Measurements from ENCODE around the gene POLR3B. TPM values are rescaled to one million over a fixed set of nuclear protein-coding genes. Genes with fewer than 3 reads are reported as not detected.

POLR3B gene
- total RNA-seq, 4 donors from 2014 or later: 5.6 to 8.4 (median 7.7) TPM

DNA sequence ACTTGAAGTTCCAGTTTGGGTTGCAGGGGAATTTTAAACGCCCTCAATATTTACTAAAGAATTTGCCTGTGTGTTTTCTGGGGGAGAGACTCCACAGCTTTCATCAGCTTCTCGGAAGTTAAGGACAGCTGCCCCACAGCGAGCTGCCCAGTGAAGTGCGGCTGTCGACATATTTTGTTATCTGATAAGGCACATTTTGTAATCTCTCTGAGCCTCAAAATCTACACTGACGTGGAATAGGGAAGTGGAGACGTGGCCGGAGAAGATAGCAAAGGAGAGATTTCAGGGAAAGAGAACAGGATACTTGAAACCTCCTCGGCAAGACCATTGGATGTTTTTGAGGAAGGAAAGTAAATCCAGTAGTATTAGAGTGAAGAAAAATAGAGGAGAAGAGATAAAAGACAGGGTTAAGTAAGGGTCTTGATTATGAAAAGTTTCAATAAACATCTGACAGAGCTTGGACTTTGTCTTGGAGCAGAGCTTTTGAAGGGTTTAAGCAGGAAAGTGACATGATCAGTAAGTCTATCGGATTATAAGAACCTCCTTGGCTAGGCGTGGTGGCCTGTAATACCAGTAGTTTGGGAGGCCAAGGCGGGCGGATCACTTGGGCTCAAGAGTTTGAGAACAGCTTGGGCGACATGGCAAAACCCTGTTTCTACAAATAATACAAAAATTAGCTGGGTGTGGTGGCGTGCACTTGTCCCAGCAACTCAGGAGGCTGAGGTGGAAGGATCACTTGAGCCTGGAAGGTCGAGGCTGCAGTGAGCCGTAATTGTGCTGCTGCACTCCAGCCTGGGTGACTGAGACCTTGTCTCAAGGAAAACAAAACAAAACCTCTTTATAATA lies 1.1 kb downstream of the POLR3B start:
- DNase-seq: peak; percentile 17
- peak overlapping the region; percentile 91 to 96 (median 94) for H3K27ac ChIP-seq
- no peaks in the 10 kb centered on the region for H3K36me3 ChIP-seq
- peaks cover 9 to 22% (median 16%) of the 10 kb centered on the region in 4 donors for H3K4me1 ChIP-seq
- intact Hi-C loops (cut with DNase I; ENCODE audit: low total_unique reads): loop anchor here (10.0 kb wide), 1 partner anchor 114 kb away; the partner anchor contains the start of gene CKAP4
- no peaks in the 10 kb centered on the region for H3K9me3 ChIP-seq
- TF ChIP-seq EP300 (IDR thresholded peaks at IDR 0.05; ENCODE audit: low read depth) (no peak), POLR2A (IDR thresholded peaks at IDR 0.05) (no peak), POLR2AphosphoS5 (IDR thresholded peaks at IDR 0.05) (no peak)
- TF ChIP-seq, protein P1, sequence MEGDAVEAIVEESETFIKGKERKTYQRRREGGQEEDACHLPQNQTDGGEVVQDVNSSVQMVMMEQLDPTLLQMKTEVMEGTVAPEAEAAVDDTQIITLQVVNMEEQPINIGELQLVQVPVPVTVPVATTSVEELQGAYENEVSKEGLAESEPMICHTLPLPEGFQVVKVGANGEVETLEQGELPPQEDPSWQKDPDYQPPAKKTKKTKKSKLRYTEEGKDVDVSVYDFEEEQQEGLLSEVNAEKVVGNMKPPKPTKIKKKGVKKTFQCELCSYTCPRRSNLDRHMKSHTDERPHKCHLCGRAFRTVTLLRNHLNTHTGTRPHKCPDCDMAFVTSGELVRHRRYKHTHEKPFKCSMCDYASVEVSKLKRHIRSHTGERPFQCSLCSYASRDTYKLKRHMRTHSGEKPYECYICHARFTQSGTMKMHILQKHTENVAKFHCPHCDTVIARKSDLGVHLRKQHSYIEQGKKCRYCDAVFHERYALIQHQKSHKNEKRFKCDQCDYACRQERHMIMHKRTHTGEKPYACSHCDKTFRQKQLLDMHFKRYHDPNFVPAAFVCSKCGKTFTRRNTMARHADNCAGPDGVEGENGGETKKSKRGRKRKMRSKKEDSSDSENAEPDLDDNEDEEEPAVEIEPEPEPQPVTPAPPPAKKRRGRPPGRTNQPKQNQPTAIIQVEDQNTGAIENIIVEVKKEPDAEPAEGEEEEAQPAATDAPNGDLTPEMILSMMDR (IDR thresholded peaks at IDR 0.05): no peak
- peak overlapping the region; percentile 37 to 71 (median 58) for H3K4me3 ChIP-seq
- in situ Hi-C loops (cut with MboI; ENCODE audit: low pct_ligation_motif_present in 1 of 4, low pct_unique_long_range_greater_than_20kb in 1 of 4, low sequenced_read_pairs in 3 of 4): loop anchor here (10.0 kb wide), 1 partner anchor 134 kb away; no protein-coding TSS in a partner anchor
- H3K27me3 ChIP-seq: no peaks in the 10 kb centered on the region
- WGBS, 2 donors (ENCODE audit: low coverage in 1 of 2): 28 to 31% methylated on average over 13 to 17 of the region's 17 CpGs

DNA sequence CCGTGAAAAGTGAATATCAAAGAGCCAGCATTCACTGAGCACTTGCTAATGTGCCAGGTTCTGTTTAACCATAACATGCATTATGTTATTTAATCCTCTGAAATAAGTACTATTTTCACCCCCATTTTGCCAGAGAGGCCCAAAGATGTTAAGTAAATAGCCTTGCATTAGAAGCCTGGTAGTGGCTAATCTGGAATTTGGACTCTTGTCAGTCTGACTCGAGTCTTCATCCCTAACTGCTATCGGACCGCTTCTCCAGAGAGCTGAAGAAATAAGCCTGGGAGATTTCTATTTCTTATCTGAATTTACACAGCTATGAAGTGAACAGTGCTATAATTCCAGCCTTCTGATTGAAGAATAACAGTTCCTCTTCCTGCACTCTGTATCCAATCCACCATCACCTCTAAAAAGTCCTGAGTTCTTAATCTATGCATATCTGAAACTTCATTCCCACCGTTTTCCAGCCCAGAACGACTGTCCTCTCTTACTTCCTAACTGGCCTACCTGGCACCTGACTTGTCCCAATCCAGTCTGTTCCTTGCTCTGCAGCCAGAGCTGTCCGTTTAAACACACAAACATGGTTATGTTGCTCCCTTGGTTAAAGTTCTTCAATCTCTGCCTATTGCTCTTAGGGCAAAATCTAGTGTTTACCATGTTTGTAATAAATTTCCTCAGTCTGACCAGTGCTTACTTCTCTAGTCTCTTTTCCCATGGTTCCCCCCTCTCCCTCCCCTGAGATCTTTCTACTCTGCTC lies 2.3 kb downstream of the POLR3B start:
- no peaks in the 10 kb centered on the region for H3K27me3 ChIP-seq
- peaks cover 9 to 22% (median 16%) of the 10 kb centered on the region in 4 donors for H3K4me1 ChIP-seq
- WGBS, 2 donors (ENCODE audit: low coverage in 1 of 2): 81 to 87% methylated on average over 6 to 7 of the region's 7 CpGs
- no peak overlapping the region for H3K4me3 ChIP-seq
- H3K9me3 ChIP-seq: no peaks in the 10 kb centered on the region
- no peak overlapping the region for H3K27ac ChIP-seq
- intact Hi-C loops (cut with DNase I; ENCODE audit: low total_unique reads) (loop anchor here (10.0 kb wide), 1 partner anchor 115 kb away; the partner anchor contains the start of gene CKAP4), in situ Hi-C loops (cut with MboI; ENCODE audit: low pct_ligation_motif_present in 1 of 4, low pct_unique_long_range_greater_than_20kb in 1 of 4, low sequenced_read_pairs in 3 of 4) (loop anchor here (10.0 kb wide), 1 partner anchor 135 kb away; no protein-coding TSS in a partner anchor)
- H3K36me3 ChIP-seq: no peaks in the 10 kb centered on the region
- TF ChIP-seq POLR2A (IDR thresholded peaks at IDR 0.05) (no peak), EP300 (IDR thresholded peaks at IDR 0.05; ENCODE audit: low read depth) (no peak), POLR2AphosphoS5 (IDR thresholded peaks at IDR 0.05) (no peak)
- DNase-seq: no peak

DNA sequence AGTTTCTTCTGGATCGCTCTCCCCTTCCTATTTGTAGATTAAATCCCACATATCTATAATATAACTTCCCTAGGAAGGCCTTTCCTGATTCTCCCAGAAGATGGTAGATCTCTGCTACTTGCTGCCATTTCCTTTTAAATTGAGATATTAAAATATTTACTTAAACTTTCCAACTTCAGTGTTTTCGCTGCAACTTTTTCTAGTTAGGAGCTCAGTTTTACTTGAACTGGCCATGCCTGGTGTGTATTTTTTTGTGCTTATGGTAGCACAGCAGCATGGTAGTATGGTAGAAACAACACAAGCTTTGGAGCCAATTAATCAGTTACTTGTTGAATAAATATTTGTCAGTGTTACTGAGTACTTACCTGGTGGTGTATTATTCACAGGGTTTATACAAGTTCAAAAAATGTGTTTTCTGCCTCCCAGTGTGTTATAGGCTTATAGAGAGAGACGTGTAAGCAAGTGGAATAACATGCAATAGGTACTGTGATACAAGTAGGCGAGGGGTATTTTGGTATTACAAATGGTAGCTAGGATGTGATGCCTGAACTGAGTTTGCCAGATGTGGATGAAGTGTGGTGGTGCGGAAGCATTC lies 2.9 kb downstream of the POLR3B start:
- WGBS, 2 donors (ENCODE audit: low coverage in 1 of 2): 93 to 96% methylated on average over 3 to 5 of the region's 5 CpGs

DNA sequence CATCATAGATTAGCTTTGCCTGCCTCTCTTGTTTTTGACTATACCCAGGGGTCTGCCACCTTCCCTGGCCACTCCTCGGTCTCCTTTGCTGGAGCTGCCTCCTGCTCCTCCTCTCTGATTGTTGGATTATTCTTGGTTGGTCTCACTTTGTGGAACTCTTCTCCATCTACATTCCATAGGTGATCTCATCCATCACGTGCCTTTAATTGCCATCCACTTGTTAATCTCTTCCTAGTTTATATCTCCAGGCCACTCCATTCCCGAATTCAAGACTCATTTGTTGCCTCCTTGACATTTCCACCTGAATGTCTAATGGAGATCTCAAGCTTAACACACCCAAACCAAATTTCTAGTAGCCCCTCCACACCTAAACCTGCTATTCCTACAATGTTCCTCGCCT lies 5.4 kb downstream of the POLR3B start:
- in situ Hi-C loops (cut with MboI; ENCODE audit: low pct_ligation_motif_present in 1 of 4, low pct_unique_long_range_greater_than_20kb in 1 of 4, low sequenced_read_pairs in 3 of 4) (no loop called here), intact Hi-C loops (cut with DNase I; ENCODE audit: low total_unique reads) (no loop called here)
- peaks cover 5 to 13% (median 12%) of the 10 kb centered on the region in 4 donors for H3K4me1 ChIP-seq
- TF ChIP-seq, protein P1 (IDR thresholded peaks at IDR 0.05): no peak
- no peak for TF ChIP-seq POLR2A (IDR thresholded peaks at IDR 0.05)
- TF ChIP-seq EP300 (IDR thresholded peaks at IDR 0.05; ENCODE audit: low read depth): no peak
- TF ChIP-seq POLR2AphosphoS5 (IDR thresholded peaks at IDR 0.05): no peak
- 85 to 94% methylated on average over 4 of the region's 4 CpGs for WGBS, 2 donors (ENCODE audit: low coverage in 1 of 2)
- no peak for DNase-seq
- no peaks in the 10 kb centered on the region for H3K27me3 ChIP-seq
- H3K9me3 ChIP-seq: no peaks in the 10 kb centered on the region
- H3K4me3 ChIP-seq: no peak overlapping the region
- no peaks in the 10 kb centered on the region for H3K36me3 ChIP-seq
- no peak overlapping the region for H3K27ac ChIP-seq

More for the DNA sequence above, 2.9 kb downstream of the POLR3B start:
- no peak overlapping the region for H3K4me3 ChIP-seq
- intact Hi-C loops (cut with DNase I; ENCODE audit: low total_unique reads) (no loop called here), in situ Hi-C loops (cut with MboI; ENCODE audit: low pct_ligation_motif_present in 1 of 4, low pct_unique_long_range_greater_than_20kb in 1 of 4, low sequenced_read_pairs in 3 of 4) (no loop called here)
- DNase-seq: no peak
- peaks cover 9 to 22% (median 16%) of the 10 kb centered on the region in 4 donors for H3K4me1 ChIP-seq
- no peaks in the 10 kb centered on the region for H3K9me3 ChIP-seq
- no peaks in the 10 kb centered on the region for H3K27me3 ChIP-seq
- H3K27ac ChIP-seq: no peak overlapping the region
- H3K36me3 ChIP-seq: no peaks in the 10 kb centered on the region
- no peak for TF ChIP-seq POLR2A (IDR thresholded peaks at IDR 0.05)
- TF ChIP-seq EP300 (IDR thresholded peaks at IDR 0.05; ENCODE audit: low read depth): no peak
- TF ChIP-seq, protein P1 (IDR thresholded peaks at IDR 0.05): no peak
- no peak for TF ChIP-seq POLR2AphosphoS5 (IDR thresholded peaks at IDR 0.05)

Measured in transverse colon (tissue), 4 donors.